Measurements from ENCODE around the gene CCDC136.

CCDC136 gene

GRCh38 chr7:128845987-128846386, 54.2 kb downstream of the CCDC136 start:
- TF ChIP-seq CTCF (IDR thresholded peaks at IDR 0.05; ENCODE audit: extremely low read depth, missing control alignments): no peak
- DNase-seq (ENCODE audit: low spot score): no peak

- no peak for DNase-seq (ENCODE audit: low spot score)
- no peak for TF ChIP-seq CTCF (IDR thresholded peaks at IDR 0.05; ENCODE audit: extremely low read depth, missing control alignments)
Measured at GRCh38 chr7:128846781-128847444, 55.1 kb downstream of the CCDC136 start.

GRCh38 chr7:128847721-128848211, 56.0 kb downstream of the CCDC136 start:
- no peak for DNase-seq (ENCODE audit: low spot score)
- TF ChIP-seq CTCF (IDR thresholded peaks at IDR 0.05; ENCODE audit: extremely low read depth, missing control alignments): no peak

- no peak for DNase-seq (ENCODE audit: low spot score)
- TF ChIP-seq CTCF (IDR thresholded peaks at IDR 0.05; ENCODE audit: extremely low read depth, missing control alignments): no peak
Measured at GRCh38 chr7:128848289-128849155, 56.8 kb downstream of the CCDC136 start.

GRCh38 chr7:128849156-128849515, 57.4 kb downstream of the CCDC136 start:
- no peak for DNase-seq (ENCODE audit: low spot score)
- TF ChIP-seq CTCF (IDR thresholded peaks at IDR 0.05; ENCODE audit: extremely low read depth, missing control alignments): no peak

GRCh38 chr7:128849804-128850490, 58.2 kb downstream of the CCDC136 start:
- no peak for TF ChIP-seq CTCF (IDR thresholded peaks at IDR 0.05; ENCODE audit: extremely low read depth, missing control alignments)
- no peak for DNase-seq (ENCODE audit: low spot score)

All from GM20000 (cell line).